NB4 (cell line): ENCODE data around the gene CFAP70.

Experiments
- DNase-seq: peaks from one replicate; pipeline ENCODE4 v3.0.0; 2010; ENCODE audit warnings: low read depth
- H3K4me3 ChIP-seq: one replicate; pipeline ENCODE4 v1.5.1; 2011; ENCODE audit warnings: mild to moderate bottlenecking, low read depth, low read length, moderate library complexity
- CTCF ChIP-seq: IDR thresholded peaks from one replicate; pipeline ENCODE4 v1.5.1; 2012; ENCODE audit warnings: low read depth, low read length
- MAX ChIP-seq: IDR thresholded peaks from 2 replicates; pipeline ENCODE4 v1.6.1; 2011; ENCODE audit warnings: low read depth, low read length
- MYC ChIP-seq: IDR thresholded peaks from 2 replicates; pipeline ENCODE4 v1.6.1; 2011; ENCODE audit warnings: low read depth, low read length
- POLR2A ChIP-seq: IDR thresholded peaks from 2 replicates; pipeline ENCODE4 v1.6.1; 2011; ENCODE audit warnings: mild to moderate bottlenecking; ENCODE audit not compliant: insufficient read length; ENCODE audit errors: extremely low read depth

Gene CFAP70

GRCh38 chr10:73376679-73377078 lies 18.0 kb upstream of the CFAP70 start:
- DNase-seq: no peak
- H3K4me3 ChIP-seq: no peak overlapping the region
- TF ChIP-seq POLR2A: no peak
- TF ChIP-seq CTCF: no peak
- TF ChIP-seq MAX: no peak
- TF ChIP-seq MYC: no peak

- no peak for DNase-seq
- H3K4me3 ChIP-seq: no peak overlapping the region
- TF ChIP-seq MYC (no peak), MAX (no peak), POLR2A (no peak), CTCF (no peak)
These were observed 9.6 kb upstream of the CFAP70 start for GRCh38 chr10:73368238-73368637.

GRCh38 chr10:73366381-73367298 lies 8.0 kb upstream of the CFAP70 start:
- TF ChIP-seq MYC: no peak
- no peak for TF ChIP-seq CTCF
- TF ChIP-seq POLR2A: no peak
- DNase-seq: peak; percentile 20
- H3K4me3 ChIP-seq: no peak overlapping the region

- H3K4me3 ChIP-seq: no peak overlapping the region
- no peak for TF ChIP-seq CTCF
- no peak for TF ChIP-seq MYC
- no peak for TF ChIP-seq MAX
- TF ChIP-seq POLR2A: no peak
- no peak for DNase-seq
These were observed 6.3 kb upstream of the CFAP70 start for GRCh38 chr10:73364964-73365363.

- TF ChIP-seq MYC (no peak), CTCF (no peak), POLR2A (no peak), MAX (no peak)
- no peak for DNase-seq
- H3K4me3 ChIP-seq: no peak overlapping the region
These were observed 828 bp upstream of the CFAP70 start for GRCh38 chr10:73359492-73359891.
